Measurements from ENCODE around the gene RTF1.
"Not testable (repeated sequence)": the region's sequence is repeated elsewhere in the genome, so short reads cannot be mapped to it uniquely, and the experiment has no call there.

Gene RTF1

DNA sequence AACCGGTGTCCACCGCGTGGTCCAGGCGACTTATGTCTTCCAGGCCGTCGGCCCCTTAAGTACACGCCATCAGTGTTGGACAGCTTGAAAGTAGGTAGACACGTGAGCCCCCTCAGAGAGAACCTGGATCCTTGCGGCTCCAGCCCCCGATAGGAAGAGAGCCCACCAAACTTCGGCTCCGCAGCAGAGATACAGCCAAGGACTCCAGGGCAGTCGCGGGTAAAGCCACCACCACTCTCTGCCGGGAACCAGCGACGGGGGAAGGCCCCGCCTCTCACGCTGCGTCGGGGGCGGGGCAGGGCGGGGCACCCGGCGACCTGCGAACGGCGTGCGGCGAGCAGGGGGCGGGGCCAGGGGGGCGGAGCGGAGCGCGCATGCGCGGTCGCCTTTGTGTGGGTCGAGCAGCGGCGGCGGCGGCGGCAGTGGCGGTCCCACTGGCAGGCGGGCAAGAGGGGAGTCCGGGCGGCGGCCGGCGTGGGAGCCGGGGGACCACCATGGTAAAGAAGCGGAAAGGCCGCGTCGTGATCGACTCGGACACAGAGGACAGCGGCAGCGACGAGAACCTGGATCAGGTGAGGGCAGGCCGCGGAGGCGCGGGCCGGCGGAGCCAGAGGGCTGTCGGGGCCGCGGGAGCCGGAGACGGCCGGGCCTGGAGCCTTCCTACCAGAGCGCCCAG, at the start of gene RTF1:
Gene RTF1 (plus strand): TSS at position 354 of the 676 bp plus-strand sequence. CDS start 21 bp downstream, at position 375.
- peak; percentile 10 for DNase-seq

DNA sequence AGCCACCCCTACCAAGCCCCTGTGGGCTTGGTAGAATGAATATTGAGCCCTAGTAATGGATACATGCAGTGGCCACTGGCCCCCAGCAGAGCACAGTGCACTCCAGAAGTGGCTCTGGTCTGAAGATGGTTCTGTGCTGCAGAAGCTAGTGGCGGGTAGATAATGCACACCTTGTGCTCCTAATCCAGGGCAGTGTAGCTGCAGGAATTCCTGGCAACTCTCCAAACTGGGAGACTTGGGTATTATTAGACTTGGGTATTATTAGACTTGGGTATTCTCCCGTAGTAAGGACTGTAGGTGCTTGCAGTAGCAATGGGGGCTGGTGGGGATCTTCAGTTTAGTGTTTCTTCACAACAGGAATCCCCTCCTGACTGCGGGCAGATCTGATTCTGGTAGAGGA, 49.5 kb upstream of the RTF1 start:
- DNase-seq, result no peak

DNA sequence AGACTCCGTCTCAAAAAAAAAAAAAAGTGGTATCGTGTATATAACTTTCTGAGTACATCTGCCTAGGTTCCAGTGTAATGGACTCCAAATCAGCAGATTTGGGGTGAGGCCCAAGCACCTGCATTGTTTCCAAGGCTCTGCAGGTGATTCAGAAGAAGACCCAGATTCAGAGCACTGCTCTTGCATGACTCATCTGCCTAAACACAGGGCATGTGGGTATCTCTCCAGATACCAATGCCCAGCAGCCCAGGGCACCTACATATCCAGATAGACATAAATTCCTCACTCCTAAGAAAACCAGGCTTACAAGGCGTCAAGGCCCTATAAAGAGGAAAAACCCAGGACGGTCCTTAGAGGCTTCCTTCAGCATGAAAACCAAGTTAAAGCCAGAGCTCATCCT, 38.9 kb upstream of the RTF1 start:
- no peak for DNase-seq

DNA sequence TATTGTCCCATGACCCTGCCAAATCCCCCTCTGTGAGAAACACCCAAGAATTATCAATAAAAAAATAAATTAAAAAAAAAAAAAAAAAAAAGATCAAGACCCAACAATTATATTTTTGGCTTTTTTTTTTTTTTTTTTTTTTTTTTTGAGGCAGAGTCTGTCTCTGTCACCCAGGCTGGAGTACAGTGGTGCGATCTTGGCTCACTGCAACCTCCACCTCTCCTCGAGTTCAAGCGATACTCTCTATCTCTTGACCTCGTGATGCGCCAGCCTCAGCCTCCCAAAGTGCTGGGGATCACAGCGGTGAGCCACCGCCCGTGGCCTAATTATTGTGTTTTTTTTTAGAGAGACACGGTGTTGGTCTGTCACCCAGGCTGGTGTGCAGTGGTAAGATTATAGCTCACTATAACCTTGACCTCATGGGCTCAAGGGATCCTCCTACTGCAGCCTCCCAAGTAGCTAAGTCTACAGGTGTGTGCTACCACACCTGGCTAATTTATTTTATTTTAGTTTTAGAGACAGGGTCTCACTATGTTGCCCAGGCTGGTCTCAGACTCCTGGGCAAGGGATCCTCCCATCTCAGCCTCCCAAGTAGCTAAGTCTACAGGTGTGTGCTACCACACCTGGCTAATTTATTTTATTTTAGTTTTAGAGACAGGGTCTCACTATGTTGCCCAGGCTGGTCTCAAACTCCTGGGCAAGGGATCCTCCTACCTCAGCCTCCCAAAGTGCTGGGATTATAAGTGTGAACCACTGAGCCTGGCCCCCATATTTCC, 32.7 kb upstream of the RTF1 start:
- DNase-seq, result not testable (repeated sequence)

DNA sequence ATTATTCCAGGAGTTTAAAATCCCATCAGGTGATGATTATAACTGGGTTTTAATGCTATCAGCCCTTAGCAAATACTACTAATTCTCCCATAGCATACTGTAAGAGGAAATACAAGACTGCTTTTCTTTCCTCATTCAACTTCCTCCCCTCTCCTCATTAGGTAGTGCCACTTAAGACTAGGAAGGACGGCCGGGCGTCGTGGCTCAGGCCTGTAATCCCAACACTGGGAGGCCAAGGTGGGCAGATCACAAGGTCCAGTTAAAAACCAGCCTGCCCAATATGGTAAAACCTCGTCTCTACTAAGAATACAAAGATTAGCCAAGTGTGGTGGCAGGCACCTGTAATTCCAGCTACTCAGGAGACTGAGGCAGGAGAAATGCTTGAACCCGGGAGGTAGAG, 29.2 kb upstream of the RTF1 start:
- DNase-seq, result no peak

DNA sequence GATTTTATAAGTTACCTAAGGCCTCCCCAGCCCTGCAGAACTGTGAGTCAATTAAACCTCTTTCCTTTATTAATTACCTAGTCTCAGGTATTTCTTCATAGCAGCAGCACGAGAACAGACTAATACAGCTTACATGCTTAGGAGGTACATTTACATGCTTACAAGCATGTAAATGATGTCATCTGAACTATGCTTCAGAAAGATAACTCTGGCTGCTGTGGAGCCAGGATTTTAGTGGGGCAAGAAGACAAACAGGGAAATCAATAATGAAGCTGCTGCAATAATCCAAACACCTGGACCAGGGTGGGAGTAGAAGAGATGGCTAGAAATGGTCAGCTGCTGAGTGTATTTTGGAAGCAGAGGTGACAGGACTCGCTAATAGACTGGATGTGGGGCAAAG, 24.2 kb upstream of the RTF1 start:
- no peak for DNase-seq

DNA sequence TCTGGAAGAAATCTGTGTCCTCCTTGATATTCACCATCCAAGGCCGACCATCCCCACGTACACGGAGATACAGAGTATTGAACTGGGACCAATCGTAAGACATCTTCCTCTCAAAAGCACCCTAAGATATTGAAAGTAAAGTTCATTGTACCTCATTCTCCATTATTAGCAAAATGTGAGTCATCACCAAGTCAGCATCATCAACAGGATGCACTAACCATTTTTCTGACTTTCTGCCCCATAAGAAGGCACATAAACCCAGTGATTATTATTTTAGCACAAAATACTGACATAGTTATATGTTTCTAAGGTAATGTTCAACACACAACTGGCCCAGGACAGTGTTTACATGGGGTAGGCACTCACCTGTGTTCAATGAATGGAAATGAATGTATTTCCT, 22.0 kb upstream of the RTF1 start:
- no peak for DNase-seq

DNA sequence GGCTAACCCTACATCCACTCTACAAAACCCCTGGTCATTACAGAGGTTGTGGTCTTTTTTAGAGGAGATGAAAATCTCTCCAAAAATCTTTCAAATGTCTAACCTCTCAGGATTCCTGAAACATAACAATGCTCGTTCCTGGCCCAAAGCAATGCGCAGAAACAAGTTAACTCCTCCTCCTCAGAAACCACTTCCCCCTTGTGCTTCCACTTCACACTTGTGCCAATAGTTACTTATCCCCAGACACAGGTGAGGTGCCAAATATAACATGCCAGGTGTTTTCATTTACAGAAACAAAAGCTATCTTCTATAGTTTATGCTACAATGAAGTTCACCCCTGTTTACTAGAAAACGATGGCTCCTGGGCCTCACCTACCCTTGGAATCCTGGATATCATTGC, 20.8 kb upstream of the RTF1 start:
- DNase-seq, result no peak

DNA sequence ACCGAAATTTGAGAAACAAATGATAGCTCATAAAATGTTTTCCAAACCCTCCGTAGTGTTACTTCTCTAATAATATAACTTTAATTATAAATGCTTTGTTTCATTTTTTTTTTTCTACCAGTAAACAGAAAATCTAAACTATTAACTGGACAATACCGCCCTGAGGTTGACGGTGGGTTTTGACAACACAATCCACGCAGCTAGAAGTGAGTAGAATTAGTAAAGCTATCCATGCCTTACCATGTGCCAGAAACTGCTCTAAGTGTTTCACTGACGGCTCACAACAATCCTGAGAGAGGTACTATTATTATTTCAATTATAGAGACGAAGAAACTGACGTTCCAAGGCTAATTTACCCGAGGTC, 15.0 kb upstream of the RTF1 start:
- no peak for DNase-seq

DNA sequence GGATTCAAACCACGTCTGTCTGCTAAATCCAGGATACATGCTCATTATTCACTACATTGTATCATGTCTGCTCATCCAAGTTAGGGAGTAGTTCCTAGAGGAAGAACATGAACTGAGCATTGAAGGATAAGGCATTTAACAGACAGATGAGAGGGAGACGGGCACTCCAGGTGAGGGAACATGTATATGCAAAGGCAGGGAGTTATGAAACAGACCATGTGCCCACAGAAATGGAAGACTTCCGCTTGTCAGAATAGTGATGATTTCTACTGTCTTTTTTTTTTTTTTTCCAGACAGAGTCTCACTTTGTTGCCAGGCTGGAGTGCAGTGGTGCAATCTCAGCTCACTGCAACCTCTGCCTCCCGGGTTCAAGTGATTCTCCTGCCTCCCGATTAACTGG, 9.6 kb upstream of the RTF1 start:
- no peak for DNase-seq

DNA sequence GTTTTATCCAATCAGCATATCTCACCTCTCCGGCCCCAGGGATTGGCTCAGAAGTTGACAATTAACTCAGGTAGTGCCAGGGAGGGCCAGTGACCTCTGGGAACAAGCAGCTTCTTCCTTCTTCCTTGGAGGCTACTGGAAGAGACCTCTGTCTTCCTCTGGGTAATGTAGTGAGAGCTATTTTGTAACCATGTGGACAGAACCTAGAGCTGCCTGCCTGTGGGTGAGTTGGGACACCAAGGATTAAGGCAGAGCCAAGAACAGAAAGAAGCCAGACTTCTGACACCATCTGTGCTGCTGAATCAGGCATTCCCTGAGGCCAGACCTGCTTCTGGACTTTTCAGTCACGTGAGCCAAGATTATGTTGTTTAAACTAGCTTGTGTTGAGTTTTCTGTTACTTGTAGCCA, 8.7 kb upstream of the RTF1 start:
- DNase-seq, result no peak

DNA sequence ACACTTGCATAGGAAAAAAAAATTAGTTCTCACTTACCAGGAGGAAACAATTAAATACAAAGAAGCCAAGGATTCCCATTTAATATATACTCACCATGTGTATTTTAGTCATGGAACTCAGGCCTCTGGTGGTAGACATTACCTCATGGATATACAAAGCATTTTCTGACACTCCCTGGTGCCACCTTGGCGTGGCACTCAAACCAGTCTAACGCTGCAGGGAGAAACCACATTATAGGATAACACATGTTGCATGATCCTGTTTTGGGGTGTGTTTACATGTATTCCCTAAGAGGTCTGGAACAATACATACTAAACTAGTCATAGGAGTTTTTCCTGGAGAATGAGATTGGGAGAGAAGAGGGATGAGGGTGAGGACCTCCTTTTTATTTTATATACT, 5.9 kb upstream of the RTF1 start:
- DNase-seq, result no peak

DNA sequence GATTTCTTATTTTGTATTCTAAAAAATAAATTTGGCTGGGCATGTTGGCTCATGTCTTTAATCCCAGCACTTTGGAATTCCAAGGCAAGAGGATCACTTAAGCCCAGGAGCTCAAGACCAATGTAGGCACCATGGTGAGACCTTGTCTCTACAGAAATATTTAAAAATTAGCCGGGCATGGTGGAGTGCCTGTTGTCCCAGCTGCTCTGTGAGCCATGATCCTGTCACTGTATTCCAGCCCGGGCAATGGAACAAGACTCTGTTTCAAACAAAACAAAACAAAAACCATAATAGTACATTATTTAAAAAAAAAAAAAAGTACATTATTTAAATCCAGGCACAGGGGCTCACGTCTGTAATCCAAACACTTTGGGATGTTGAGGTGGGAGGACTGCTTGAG, 5.5 kb upstream of the RTF1 start:
- no peak for DNase-seq

DNA sequence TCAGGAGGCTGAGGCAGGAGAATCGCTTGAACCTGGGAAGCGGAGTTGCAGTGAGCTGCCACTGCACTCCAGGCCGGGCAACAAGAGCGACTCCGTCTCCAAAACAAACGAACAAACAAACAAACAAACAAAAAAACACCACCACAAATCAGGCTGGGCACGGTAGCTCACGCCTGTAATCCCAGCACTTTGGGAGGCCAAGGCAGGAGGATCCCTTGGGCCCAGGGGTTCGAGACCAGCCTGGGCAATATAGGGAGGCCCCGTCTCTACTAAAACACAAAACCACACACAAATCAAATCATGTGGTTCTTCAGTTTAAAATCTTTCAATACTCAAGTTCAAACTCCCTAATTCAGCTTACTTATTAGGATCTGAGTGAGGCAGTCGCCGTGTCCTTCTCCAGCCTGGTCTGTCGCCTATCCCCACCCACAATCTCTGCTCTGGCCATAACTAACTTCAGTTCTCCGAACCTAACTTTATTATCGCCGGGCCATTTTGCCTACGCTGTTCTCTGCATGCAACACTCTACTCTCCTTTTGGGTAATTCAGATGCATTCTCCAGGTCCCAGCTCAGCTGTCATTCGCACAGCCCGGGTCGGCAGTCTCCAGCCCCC, 660 bp upstream of the RTF1 start:
- DNase-seq, result no peak

DNA sequence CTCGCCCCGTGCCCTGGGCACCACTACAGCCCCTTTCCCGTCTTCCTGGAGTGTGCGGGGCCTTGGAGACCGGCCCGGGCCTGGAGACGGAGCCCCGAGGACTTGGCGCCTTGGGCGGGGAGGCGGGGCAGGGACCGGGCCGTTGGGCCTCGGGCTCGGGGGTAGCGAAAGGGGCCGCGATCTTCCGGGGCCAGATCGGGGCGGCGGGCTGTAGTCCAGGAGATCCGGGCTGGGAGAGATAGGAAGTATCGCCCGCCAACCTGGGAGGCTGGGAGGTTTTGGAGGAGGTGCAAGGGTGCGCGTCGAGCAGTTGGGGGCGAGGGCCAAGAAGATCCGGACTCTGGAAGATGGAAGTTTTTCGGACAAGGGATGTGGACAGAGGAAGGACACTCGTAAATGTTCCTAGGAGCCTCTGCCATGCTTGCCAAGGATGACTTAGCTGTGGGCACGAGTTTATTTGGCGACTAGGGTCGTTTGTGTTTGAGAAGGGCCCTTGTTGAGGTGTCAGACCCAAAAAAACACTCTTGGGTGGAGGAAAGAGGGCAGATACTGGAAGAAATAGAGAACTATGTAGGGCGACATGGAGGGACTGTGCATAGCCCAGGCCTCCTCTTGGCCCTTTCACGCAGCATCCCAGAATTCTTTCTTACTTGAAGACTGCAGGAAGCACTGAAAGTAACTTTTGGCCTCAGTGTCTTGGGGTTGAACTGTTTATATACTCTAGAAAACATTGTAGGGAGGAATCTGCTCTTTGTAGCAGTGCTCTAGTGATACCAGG, 712 bp downstream of the RTF1 start:
- no peak for DNase-seq

DNA sequence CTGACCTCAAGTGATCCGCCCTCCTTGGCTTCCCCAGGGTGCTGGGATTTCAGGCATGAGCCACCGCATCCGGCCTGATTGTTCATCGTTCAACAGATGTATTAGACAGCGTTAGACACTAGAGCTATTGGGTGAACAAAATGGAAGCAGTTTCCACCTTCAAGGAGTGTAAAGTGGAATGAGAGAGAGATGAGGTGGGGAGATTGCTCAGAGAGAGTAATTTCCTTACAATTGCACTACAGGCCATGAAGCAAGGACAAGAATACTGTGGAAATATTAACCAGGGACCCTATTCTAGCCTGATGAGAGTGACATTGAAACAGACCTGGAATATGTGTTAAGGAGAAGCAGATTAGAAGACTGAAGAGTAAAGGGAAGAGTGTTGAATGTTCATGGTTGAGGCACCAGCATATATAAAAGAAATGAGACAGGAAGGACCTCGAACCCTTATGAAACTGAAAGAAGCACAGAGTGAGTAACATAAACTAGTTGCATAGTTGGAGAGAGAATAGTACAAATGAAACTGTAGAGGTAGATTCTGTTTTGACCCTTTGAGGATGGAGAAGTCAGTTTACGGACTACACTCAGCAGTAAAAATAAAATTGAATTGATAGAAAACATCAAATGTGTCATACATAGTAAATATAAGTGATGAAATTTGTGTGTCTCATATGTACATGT, 7.2 kb downstream of the RTF1 start:
- no peak for DNase-seq

DNA sequence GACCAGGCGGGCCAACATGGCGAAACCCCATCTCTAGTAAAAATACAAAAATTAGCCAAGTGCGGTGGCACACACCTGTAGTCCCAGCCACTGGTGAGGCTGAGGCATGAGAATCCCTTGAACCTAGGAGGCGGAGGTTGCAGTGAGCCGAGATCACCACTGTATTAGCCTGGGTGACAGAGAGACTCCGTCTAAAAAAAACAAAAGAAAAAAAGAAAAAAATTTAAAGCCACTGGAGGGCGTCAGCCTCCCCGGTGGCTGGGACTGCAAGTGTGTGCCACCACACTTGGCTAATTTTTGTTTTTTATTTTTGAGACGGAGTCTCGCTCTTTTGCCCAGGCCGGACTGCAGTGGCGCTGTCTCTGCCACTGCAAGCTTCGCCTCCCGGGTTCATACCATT, 7.9 kb downstream of the RTF1 start:
- no peak for DNase-seq

DNA sequence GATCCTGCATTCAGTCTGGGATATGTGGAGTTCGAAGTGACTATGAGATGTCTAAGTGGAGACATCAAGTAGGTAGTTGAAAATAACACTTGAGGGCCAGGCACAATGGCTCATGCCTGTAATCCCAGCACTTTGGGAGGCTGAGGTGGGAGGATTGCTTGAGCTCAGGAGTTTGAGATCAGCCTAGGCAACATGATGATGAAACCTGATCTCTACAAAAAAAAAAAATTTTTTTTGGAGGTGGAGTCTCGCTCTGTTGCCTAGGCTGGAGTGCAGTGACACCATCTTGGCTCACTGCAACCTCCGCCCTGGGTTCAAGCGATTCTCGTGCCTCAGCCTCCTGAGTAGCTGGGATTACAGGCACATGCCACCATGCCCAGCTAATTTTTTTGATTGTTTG, 9.0 kb downstream of the RTF1 start:
- not testable (repeated sequence) for DNase-seq

DNA sequence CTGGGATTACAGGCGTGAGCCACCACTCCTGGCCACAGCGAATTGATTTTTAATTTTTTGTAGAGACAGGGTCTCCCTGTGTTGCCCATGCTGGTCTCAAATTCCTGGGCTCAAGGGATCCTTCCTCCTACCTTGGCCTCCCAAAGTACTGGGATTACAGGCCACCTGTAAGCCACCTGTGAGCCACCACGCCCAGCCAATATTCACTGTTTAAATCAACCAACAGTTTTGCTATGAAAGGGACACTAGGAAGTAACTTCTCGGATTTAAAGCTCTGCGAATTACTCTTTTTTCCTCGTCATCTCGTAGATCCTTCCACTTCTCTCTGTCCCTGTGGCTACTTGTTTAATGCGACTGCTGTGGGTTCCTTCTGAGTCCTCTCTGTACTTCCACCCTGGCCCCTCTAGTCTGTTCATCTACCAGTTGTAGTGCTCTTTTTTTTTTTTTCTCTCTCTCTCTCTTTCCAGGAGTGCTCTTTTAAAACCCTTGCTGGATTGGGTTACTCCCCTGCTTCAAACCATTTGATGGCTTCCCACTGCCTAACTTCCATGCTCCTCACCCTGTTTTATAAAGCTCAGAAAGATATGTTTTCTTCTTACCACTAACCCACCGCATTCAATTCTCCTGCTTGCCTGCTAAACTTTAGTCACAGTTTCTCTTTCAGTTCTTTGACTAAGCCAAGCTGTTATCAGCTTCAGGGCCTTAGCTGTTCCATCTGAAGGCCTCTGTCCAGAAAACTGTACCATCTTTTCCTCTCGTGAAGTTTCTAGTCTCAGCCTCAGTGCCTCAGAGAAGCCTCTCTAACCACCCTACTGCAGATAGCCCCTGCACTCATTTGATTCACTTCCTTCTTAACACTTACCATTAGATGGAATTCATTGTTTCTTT, 12.4 kb downstream of the RTF1 start:
- no peak for DNase-seq

DNA sequence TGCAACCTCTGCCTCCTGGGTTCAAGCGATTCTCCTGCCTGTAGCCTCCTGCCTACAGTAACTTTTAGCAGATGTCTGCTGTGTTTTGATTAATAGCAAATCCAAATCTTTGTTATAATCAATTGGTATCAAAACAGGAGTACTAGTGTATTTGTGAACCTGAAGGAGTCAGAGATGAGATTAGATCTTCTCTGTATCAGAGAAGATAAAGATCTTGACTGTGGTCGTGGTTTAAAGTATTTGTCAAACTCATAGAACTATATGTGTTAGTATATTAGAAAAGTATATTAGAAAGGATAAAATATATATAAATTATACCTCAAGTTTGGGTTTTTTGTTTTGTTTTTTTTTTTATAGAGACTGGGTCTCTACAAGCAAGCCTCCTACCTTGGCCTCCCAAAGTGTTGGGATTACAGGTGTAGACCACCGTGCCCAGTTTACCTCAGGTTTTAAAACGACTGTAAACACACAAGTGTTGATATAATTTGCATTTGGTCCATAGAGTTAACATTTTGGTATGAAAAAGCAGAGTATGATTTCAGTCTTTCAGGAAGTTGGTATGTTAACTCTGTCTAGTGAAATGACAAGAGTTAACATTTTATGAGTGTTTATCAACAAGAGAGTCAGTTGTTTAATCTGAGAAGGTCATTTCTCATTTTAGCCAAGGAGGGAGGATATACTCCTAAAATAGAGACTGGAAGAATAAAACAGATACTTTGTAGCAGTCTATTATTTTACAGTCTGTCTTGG, 18.3 kb downstream of the RTF1 start:
- no peak for DNase-seq

DNA sequence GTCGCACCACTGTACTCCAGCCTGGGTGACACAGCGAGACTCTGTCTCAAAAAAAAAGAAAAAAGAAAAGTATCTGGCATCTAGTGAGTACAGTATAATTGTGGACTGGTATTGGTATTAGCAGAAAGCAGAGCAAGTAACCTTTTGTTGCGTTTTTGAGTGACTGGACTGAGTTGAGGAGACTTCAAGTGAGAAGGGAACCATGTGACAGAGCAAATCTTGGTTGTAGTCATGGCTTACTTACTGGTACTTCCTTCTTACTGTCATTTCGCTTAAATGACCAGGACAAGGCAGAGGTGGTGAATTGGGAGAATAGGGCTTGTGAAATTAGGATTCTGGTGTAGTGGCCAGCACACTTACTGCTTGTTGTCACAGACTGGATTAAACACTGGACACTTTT, 20.6 kb downstream of the RTF1 start:
- DNase-seq, result no peak

Measured in NCI-H2029 treated with DMSO at 0.1 percent for 48 hours (cell line).